CD14-positive monocyte (primary cell): ENCODE data around the gene INPP5A. TPM values are rescaled to one million over a fixed set of nuclear protein-coding genes. Genes with fewer than 3 reads are reported as not detected.
A peak's percentile ranks its signal among the peaks of the same experiment; 100 is the strongest.

Experiments
- DNase-seq, 3 donors: peaks; one replicate each; pipeline ENCODE4 v3.0.0-alpha.2; 2011 to 2022
- H2AFZ ChIP-seq: 2 replicates; pipeline ENCODE4 v1.6.0; 2012; ENCODE audit warnings: mild to moderate bottlenecking, low read depth, low read length, inconsistent platforms; ENCODE audit not compliant: insufficient read depth, poor library complexity, severe bottlenecking
- H3K27ac ChIP-seq, 2 donors: 1 replicate in 1 of 2; 2 replicates in 1 of 2; pipeline ENCODE4 v1.5.1; 2012 to 2013; ENCODE audit warnings: low read length in 2 of 2, control low read depth in 1 of 2, inconsistent platforms in 1 of 2, low read depth in 1 of 2, mild to moderate bottlenecking in 1 of 2
- H3K27me3 ChIP-seq, 2 donors: one replicate each; pipeline versions ENCODE4 v1.6.0 to v1.6.1; 2011 to 2013; ENCODE audit warnings: low read length in 2 of 2; ENCODE audit not compliant: control insufficient read depth in 2 of 2, insufficient read depth in 2 of 2
- H3K36me3 ChIP-seq, 2 donors: replicated peaks in 1 of 2; 1 replicate in 1 of 2; 2 replicates in 1 of 2; pipeline versions ENCODE4 v1.5.1 to v1.6.1; 2012 to 2013; ENCODE audit warnings: low read length in 2 of 2, control low read depth in 1 of 2, inconsistent platforms in 1 of 2, mild to moderate bottlenecking in 1 of 2; ENCODE audit not compliant: insufficient read depth in 2 of 2, control insufficient read depth in 1 of 2
- H3K4me1 ChIP-seq, 2 donors: 1 replicate in 1 of 2; 2 replicates in 1 of 2; pipeline versions ENCODE4 v1.5.1 to v1.6.1; 2012 to 2013; ENCODE audit warnings: low read length in 2 of 2, control low read depth in 1 of 2, inconsistent platforms in 1 of 2, mild to moderate bottlenecking in 1 of 2, moderate library complexity in 1 of 2; ENCODE audit not compliant: insufficient read depth in 2 of 2, control insufficient read depth in 1 of 2
- H3K4me2 ChIP-seq: replicated peaks from 2 replicates; pipeline ENCODE3; 2012; ENCODE audit warnings: low read length, moderate library complexity, mild to moderate bottlenecking; ENCODE audit not compliant: poor library complexity, severe bottlenecking; ENCODE audit errors: extremely low read depth
- H3K4me3 ChIP-seq, 3 experiments: fragments of 200-600 bp in 1 of 3; sonication (generic) in 1 of 3; replicated peaks in 1 of 3; 1 replicate in 2 of 3; 2 replicates in 1 of 3; pipeline ENCODE4 v1.5.1; 2011 to 2013; ENCODE audit warnings: low read length in 3 of 3, mild to moderate bottlenecking in 3 of 3, control low read depth in 2 of 3, low read depth in 2 of 3, inconsistent platforms in 1 of 3, moderate library complexity in 1 of 3
- H3K79me2 ChIP-seq: 2 replicates; pipeline ENCODE4 v1.6.0; 2012; ENCODE audit warnings: mild to moderate bottlenecking, control low read depth, inconsistent platforms, low read length, moderate library complexity; ENCODE audit not compliant: insufficient read depth
- H3K9ac ChIP-seq: 2 replicates; pipeline ENCODE4 v1.6.0; 2017; ENCODE audit warnings: low read length, mild to moderate bottlenecking; ENCODE audit not compliant: insufficient read depth, poor library complexity, severe bottlenecking
- H3K9me3 ChIP-seq, 2 donors: replicated peaks in 1 of 2; 1 replicate in 1 of 2; 2 replicates in 1 of 2; pipeline versions ENCODE4 v1.5.1 to v1.6.1; 2012 to 2013; ENCODE audit warnings: low read length in 2 of 2, control low read depth in 1 of 2; ENCODE audit not compliant: control insufficient read depth in 1 of 2, insufficient read depth in 1 of 2
- H4K20me1 ChIP-seq: 2 replicates; pipeline ENCODE4 v1.6.0; 2012; ENCODE audit warnings: mild to moderate bottlenecking, low read length, control low read depth, moderate library complexity; ENCODE audit not compliant: insufficient read depth
- H3K27ac Mint-ChIP-seq, 7 donors: one replicate each; pipeline ENCODE4 v1.8.0; 2020; ENCODE audit warnings: mild to moderate bottlenecking in 7 of 7, mixed read lengths in 7 of 7, moderate library complexity in 6 of 7, inconsistent platforms in 2 of 7
- H3K27me3 Mint-ChIP-seq, 3 donors: one replicate each; pipeline ENCODE4 v1.8.0; 2021 to 2022; ENCODE audit warnings: low read depth in 3 of 3, mild to moderate bottlenecking in 3 of 3, mixed read lengths in 3 of 3, moderate library complexity in 3 of 3, inconsistent platforms in 1 of 3
- H3K36me3 Mint-ChIP-seq, 2 donors: one replicate each; pipeline ENCODE4 v1.8.0; 2020; ENCODE audit warnings: mixed read lengths in 2 of 2, inconsistent platforms in 1 of 2, mild to moderate bottlenecking in 1 of 2
- H3K4me1 Mint-ChIP-seq: one replicate; pipeline ENCODE4 v1.8.0; 2020; ENCODE audit warnings: mild to moderate bottlenecking, mixed read lengths
- H3K4me3 Mint-ChIP-seq, 2 donors: one replicate each; pipeline ENCODE4 v1.8.0; 2020; ENCODE audit warnings: mild to moderate bottlenecking in 2 of 2, mixed read lengths in 2 of 2, moderate library complexity in 1 of 2
- H3K9me3 Mint-ChIP-seq, 7 donors: one replicate each; pipeline ENCODE4 v1.8.0; 2020 to 2022; ENCODE audit warnings: mixed read lengths in 7 of 7, mild to moderate bottlenecking in 6 of 7, moderate library complexity in 6 of 7, inconsistent platforms in 2 of 7
- CTCF ChIP-seq: fragments of 200-600 bp; IDR thresholded peaks from one replicate; pipeline ENCODE4 v1.8.0; 2022; ENCODE audit warnings: antibody characterized with exemption, mild to moderate bottlenecking
- WGBS: methylation state at CpG from one replicate; pipeline ENCODE4 v1.1.5; 2013; ENCODE audit warnings: missing lambda C conversion rate; ENCODE audit not compliant: insufficient coverage; 5-methylcytosine and 5-hydroxymethylcytosine counted together
- intact Hi-C, 2 donors: fragments of 100-400 bp; cut with micrococcal nuclease; formaldehyde crosslinking; loops; one replicate each; pipeline versions ENCODE4 v1.15.0 to v1.15.1; 2023
- polyA plus RNA-seq, 3 donors: library from polyadenylated mRNA; depleted of rRNA in 1 of 3; unstranded in 2 of 3; stranded (reverse) in 1 of 3; fragments of 300-500 nt in 2 of 3; fragments of >200 nt in 1 of 3; fragmentation: Illumina TruSeq in 2 of 3; gene quantifications; 1 replicate in 2 of 3; 2 replicates in 1 of 3; pipeline ENCODE4 v1.2.3, GENCODE V29; 2012 to 2021

Gene INPP5A
- polyA plus RNA-seq, 3 donors, result 0.87 to 17.2 (median 2.9) TPM

- no peak for TF ChIP-seq CTCF
- Histone ChIP-seq H3K4me2 (no peak overlapping the region), H3K27ac (no peak overlapping the region), H3K4me3 (no peak overlapping the region), H2AFZ (no peak overlapping the region), H3K79me2 (no peaks in the 10 kb centered on the region), H3K27me3 (peaks cover 9 to 53% of the 10 kb centered on the region in 2 donors), H3K9me3 (peaks cover 0 to 5% of the 10 kb centered on the region in 2 donors), H3K9ac (no peak overlapping the region), H3K36me3 (peaks cover 5 to 13% of the 10 kb centered on the region in 2 donors), H3K4me1 (no peaks in the 10 kb centered on the region), H4K20me1 (peaks cover 5% of the 10 kb centered on the region)
- DNase-seq, result no peak
- H3K4me3 Mint-ChIP-seq, result peak overlapping the region in 1 of 2 donors; percentile 46
- intact Hi-C loops, result no loop called here
- peaks cover 43 to 80% (median 63%) of the 10 kb centered on the region in 3 donors for H3K27me3 Mint-ChIP-seq
- H3K27ac Mint-ChIP-seq, result no peak overlapping the region
- peaks cover 17 to 19% of the 10 kb centered on the region in 2 donors for H3K36me3 Mint-ChIP-seq
- 3% methylated on average over 80 of the region's 80 CpGs for WGBS
- peaks cover 0 to 9% (median 3%) of the 10 kb centered on the region in 7 donors for H3K9me3 Mint-ChIP-seq
- H3K4me1 Mint-ChIP-seq, result peaks cover 4% of the 10 kb centered on the region
Measured at GRCh38 chr10:132786884-132787494, 249.4 kb downstream of the INPP5A start.

GRCh38 chr10:132787495-132788179 is 250.1 kb downstream of the INPP5A start:
- 3% methylated on average over 67 of the region's 80 CpGs for whole genome bisulfite sequencing
- Histone ChIP-seq H3K27me3 (peaks cover 9 to 53% of the 10 kb centered on the region in 2 donors), H3K27ac (no peak overlapping the region), H3K79me2 (no peaks in the 10 kb centered on the region), H3K9ac (no peak overlapping the region), H3K4me2 (no peak overlapping the region), H3K36me3 (peaks cover 0 to 8% of the 10 kb centered on the region in 2 donors), H3K4me3 (no peak overlapping the region), H2AFZ (no peak overlapping the region), H3K9me3 (peaks cover 0 to 5% of the 10 kb centered on the region in 2 donors), H3K4me1 (no peaks in the 10 kb centered on the region), H4K20me1 (peaks cover 5% of the 10 kb centered on the region)
- Mint-ChIP-seq H3K4me1 (peaks cover 4% of the 10 kb centered on the region), H3K27ac (no peak overlapping the region), H3K27me3 (peaks cover 42 to 78% (median 62%) of the 10 kb centered on the region in 3 donors), H3K36me3 (peaks cover 11 to 13% of the 10 kb centered on the region in 2 donors), H3K9me3 (peaks cover 0 to 10% (median 3%) of the 10 kb centered on the region in 7 donors), H3K4me3 (peak overlapping the region in 1 of 2 donors; percentile 42)
- intact Hi-C loops, result no loop called here
- no peak for DNase-seq
- TF ChIP-seq CTCF, result no peak
